HL-60 (cell line): ENCODE results near the gene RNGTT.

Experiments used
- CTCF ChIP-seq: IDR thresholded peaks from one replicate; pipeline ENCODE4 v1.5.1; 2011; ENCODE audit warnings: low read length, control low read depth, inconsistent platforms; ENCODE audit not compliant: insufficient read depth
- SPI1 ChIP-seq: IDR thresholded peaks from 2 replicates; pipeline ENCODE4 v1.6.1; 2012; ENCODE audit warnings: low read depth, mild to moderate bottlenecking, borderline replicate concordance

DNA sequence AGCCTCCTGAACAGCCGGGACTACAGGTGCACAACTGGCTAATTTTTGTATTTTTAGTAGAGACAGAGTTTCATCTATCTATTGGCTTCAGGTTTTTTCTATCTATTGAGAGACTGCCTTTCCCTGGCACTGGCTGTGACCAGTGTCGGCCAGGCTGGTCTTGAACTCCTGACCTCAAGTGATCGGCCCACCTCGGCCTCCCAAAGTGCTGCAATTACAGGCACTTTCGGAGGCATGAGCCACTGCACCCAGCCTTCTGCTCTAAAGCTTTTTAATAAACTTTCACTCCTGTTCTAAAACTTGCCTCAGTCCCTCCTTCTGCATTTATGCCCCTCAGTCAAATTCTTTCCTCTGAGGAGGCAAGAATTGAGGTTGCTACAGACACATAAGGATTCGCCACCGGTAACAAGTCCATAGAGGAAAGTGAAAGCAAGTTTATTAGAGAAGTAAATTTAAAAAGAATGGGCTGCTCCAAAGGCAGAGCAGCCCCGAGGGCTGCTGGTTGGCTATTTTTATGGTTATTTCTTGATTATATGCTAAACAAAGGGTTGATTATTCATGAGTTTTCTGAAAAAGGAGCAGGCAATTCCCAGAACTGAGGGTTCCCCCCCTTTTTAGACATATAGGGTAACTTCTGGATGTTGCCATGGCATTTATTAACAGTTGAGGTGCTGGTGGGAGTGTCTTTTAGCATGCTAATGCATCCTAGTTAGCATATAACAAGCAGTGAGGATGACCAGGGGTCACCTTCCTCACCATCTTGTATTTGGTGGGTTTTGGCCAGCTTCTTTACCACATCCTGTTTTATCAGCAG, 44.8 kb upstream of the RNGTT start:
- TF ChIP-seq CTCF (no peak), SPI1 (no peak)
